ENCODE data around the gene ANO7.

DNA sequence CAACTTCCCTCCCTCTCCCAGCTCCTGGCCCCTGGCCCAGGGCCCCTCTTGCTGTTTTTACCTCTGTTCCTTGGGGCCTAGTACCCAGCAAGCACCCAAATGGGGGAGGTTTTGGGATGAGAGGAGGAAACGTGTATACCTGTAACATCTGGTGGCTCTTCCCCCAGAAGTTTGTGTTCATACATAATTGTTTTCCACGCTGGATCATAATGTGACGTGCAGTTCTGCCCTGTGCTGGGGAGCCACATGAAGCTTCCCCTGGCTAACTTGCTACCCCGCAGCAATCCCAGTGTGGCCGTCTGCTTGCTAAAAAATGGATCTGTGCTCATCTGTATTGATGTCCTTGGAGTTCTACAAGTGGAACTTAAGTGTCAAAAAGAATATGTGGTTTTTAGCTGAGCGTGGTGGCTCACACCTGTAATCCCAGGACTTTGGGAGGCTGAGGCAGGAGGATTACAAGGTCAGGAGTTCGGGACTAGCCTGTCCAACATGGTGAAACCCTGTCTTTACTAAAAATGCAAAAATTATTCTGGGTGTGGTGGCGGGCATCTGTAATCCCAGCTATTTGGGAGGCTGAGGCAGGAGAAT lies 36.5 kb downstream of the ANO7 start:
- TF ChIP-seq POLR2A (IDR thresholded peaks at IDR 0.05; ENCODE audit: low read length) (no peak), GATA1 (IDR thresholded peaks at IDR 0.05; ENCODE audit: low read depth, low read length) (no peak)
